NCI-H1105 (cell line): Measurements from ENCODE around the gene WFDC8.
"Not testable (repeated sequence)": the region's sequence is repeated elsewhere in the genome, so short reads cannot be mapped to it uniquely, and the experiment has no call there.

ENCODE experiments used
- DNase-seq: peaks from one replicate; lab custom pipeline; 2025; lab: John Stamatoyannopoulos, UW

Gene WFDC8

DNA sequence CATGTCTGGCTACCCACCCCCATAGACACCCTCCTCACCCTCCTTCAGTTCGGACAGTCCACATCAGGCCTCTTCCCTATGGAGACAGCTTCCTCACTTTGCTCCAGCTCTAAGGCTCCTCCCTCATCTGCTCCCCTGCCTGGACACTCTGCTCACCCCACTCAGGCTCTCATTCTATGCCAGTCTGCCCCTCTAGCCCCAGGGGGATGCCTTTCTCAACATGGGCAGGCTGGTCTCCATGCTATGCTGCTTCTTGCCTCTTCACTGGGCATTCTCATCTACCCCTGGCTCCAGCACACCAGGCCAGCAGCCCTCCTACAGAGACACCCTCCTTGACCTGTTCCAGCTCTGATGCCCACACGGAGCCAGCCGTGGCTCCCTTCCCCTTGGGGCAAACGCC is at the start of gene WFDC8:
Gene WFDC8 (minus strand): TSS at position 101 of the 400 bp plus-strand sequence. CDS start 37 bp downstream, at position 64.
- no peak for DNase-seq

- no peak for DNase-seq
These were observed 47.5 kb upstream of the WFDC8 start for GRCh38 chr20:45626540-45626939.

GRCh38 chr20:45621593-45621992 is 42.5 kb upstream of the WFDC8 start:
- no peak for DNase-seq

- no peak for DNase-seq
These were observed 38.5 kb upstream of the WFDC8 start for GRCh38 chr20:45617591-45617990.

GRCh38 chr20:45612314-45612713 is 33.2 kb upstream of the WFDC8 start:
- no peak for DNase-seq

- DNase-seq, result no peak
These were observed 32.0 kb upstream of the WFDC8 start for GRCh38 chr20:45611054-45611453.

DNA sequence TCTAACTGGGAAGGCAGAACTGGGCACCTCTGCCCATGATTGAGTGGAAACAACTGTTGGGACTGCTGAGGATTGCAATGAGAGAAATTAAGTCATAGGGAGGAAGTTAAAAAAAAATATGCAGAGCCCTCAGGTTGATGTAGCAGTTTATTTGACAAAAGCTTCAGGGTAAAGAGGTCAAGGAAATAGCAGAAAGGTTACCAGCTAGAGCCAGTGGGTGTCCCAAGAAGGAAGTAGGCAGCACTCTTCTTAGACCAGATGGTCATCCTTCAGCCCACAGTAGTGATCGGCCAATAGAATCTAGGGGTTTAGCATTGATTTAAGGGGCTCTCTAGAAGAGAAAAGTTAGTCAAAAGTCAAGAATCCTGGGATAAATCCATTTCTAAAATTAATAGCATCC is 28.7 kb upstream of the WFDC8 start:
- DNase-seq, result no peak

DNA sequence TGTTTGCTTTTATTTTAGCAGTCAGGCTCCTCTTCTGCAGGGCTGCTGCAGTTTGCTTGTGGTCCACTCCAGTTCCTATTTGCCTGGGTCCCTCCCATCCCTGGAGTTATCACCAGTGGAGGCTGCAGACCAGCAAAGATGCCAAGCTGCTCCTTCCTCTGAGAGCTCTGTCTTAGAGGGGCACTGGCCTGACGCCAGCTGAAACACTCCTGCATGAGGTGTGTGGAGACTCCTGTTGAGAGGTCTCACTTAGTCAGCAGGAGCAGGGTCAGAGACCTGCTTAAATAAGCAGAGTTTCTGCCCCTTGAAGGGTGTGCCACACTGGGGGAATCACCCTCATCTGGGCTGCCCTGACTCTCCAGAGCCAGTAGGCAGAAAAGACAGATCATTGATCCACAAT is 16.2 kb upstream of the WFDC8 start:
- no peak for DNase-seq

DNA sequence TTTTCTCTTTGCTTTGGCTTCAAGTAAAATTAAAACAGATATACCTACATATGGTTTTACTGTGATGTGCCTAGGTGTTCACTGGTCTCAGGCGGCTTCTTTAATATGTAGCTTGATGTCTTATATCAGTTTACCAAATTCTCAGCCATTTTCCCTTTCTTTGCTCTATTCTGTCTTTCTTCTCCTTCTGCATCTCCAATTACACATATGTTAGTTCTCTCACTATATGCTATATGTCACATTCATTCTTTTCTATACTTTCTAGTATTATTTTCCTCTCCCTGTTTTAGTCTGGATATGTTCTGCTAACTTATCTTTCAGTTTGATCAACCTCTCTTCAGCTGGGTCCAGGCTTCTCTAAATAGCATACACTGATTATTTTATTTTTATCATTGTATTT is 14.4 kb upstream of the WFDC8 start:
- no peak for DNase-seq

DNA sequence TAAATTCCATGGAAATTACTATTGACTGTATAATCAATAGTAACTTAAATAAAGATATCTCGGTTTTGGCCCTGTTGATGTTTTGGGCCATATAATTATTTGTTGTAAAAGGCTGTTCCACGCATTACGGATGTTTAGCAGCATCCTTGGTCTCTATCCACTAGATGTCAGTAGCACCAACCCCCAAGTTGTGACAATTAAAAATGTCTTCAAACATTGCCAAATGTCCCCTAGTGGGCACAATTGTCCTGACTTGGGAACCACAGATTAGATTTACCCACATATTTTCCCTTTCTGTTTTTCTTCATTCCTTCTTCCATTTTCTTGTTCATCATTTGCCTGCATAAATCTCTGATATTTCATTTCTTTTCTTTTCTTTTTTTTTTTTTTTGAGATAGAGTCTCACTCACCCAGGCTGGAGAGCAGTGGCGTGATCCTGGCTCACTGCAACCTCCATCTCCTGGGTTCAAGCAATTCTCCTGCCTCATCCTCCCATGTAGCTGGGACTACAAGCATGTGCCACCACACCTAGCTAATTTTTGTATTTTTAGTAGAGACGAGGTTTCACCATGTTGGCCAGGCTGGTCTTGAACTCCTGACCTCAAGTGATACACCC is 13.6 kb upstream of the WFDC8 start:
- peak; percentile 47 for DNase-seq

DNA sequence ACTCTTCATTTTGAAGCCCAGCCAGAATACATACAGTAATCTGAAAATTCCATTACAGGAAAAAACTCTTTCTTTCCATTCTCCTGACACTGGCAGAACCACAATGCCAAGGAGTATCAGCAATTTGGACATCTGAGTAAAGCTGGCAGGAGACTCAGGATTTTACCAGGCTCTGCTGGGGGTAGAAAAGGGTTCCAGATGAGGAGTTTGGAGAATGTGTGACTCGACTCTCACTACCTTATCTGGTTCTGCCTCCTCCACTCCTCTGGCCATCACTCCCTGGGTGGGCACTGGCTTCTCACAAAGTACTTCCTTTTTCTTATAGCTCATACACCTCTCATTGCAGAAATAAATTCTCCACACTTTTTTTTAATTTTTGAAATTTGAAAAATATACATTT is 10.6 kb upstream of the WFDC8 start:
- no peak for DNase-seq

DNA sequence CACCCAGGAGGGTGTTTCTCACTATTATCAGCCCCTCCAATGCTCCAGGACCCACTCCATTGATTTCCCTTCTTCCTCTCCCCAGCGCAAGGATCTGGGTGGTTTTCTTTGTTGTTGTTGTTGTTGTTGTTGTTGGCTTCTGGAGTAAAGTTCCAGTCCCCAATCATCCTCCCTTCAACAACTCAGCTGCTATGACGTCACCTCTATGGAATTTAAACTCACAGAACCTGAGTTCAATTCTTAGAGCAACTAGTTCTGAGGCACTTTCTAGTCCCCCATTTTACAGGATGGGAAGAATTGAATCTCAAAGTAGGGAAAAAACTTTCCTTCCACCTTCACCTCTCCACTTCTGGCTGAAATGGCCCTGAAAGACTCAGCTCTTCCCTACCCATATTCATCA is 9.7 kb upstream of the WFDC8 start:
- no peak for DNase-seq

DNA sequence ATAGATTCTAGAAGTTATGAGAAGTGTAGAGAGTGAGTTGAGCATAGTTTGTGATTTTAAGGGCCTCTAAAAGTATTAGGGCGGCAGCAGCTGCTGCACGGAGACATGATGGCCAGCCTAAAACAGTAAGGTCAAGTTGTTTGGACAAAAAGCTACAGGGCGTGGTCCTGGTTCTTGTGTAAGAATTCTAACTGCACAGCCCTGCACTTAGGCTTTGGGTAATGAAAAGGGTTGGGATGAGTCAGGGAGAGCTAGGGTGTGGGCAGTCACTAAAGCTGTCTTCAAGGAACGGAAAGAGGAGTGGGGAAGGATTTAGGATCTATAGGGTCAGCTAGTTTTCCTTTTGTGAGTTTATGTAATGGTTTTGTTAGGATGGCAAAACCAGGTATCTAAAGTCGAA is 6.9 kb upstream of the WFDC8 start:
- not testable (repeated sequence) for DNase-seq

DNA sequence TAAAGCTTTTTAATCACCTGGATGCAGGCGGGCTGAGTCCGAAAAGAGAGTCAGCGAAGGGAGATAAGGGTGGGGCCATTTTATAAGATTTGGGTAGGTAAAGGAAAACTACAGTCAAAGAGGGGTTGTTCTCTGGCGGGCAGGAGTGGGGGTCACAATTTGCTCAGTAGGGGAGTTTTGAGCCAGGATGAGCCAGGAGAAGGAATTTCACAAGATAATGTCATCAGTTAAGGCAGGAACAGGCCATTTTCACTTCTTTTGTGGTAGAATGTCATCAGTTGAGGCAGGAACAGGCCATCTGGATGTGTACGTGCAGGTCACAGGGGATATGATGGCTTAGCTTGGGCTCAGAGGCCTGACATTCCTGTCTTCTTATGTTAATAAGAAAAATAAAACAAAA is 5.2 kb upstream of the WFDC8 start:
- not testable (repeated sequence) for DNase-seq

DNA sequence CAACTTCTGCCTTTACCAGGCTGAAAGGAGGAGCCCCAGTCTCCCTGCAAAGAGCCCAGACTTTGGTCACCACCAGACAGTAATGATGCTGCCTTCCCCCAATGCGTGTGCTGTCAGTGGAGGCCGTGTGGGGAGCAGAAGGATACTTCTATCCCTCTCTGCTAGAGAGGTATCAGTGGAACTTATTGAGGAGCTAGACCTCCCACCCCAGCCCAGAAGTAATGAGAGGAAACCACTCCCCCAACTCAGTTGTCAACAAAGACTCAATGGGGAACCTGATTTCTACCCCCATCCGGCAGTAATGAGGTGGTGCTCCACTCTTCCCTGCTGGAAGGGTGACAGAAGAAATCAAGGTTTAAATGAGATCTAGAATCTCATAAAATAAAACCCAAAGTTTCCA is 4.4 kb upstream of the WFDC8 start:
- DNase-seq, result no peak

- no peak for DNase-seq
These were observed 2.6 kb upstream of the WFDC8 start for GRCh38 chr20:45581702-45582101.

DNA sequence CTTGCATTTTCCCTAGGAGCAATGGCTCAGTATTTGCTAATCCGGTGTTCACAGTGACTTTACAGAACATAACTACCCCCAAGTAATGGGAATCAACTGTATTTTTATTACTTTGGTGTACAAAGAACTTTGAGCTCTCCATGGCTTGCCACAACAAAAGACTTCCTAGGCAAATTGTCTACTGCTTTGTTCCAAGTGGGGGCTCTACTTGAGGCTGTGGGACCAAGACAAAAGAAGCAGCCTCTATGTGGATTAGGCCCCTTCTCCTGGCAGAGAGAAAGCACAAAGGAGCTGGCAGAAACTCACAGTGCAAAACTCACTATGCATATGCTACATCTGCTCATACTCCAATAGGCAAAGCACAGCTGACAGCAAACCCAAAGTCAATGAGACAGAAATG is 853 bp downstream of the WFDC8 start:
- DNase-seq, result no peak

- no peak for DNase-seq
These were observed 2.1 kb downstream of the WFDC8 start for GRCh38 chr20:45576995-45577394.

- no peak for DNase-seq
These were observed 3.2 kb downstream of the WFDC8 start for GRCh38 chr20:45575931-45576330.

DNA sequence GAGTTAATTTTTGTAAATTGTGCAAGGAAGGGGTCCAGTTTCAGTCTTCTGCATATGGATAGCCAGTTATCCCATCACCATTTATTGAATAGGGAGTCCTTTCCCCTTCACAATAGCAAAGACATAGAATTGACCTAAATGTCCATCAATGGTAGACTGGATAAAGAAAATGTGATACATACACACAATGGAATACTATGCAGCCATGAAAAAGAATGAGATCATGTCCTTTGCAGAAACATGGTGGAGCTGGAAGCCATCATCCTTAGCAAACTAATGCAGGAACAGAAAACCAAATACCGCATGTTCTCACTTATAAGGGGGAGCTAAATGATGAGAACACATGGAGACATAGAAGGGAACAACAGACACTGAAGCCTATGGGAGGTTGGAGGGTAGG is 9.4 kb downstream of the WFDC8 start:
- not testable (repeated sequence) for DNase-seq

- no peak for DNase-seq
These were observed 14.3 kb downstream of the WFDC8 start for GRCh38 chr20:45564760-45565276.

- no peak for DNase-seq
These were observed 23.9 kb downstream of the WFDC8 start for GRCh38 chr20:45555198-45555597.

- peak; percentile 56 for DNase-seq
These were observed 26.6 kb downstream of the WFDC8 start for GRCh38 chr20:45552456-45552855.

- no peak for DNase-seq
These were observed 28.3 kb downstream of the WFDC8 start for GRCh38 chr20:45550765-45551164.
